IMR-90 (cell line): ENCODE measurements around the gene TXNDC11.

ENCODE experiments used
- BHLHE40 ChIP-seq: fragments of 150-350 bp; IDR thresholded peaks from 2 replicates; pipeline ENCODE4 v1.6.1; 2016; ENCODE audit warnings: mild to moderate bottlenecking, low read depth, low read length
- CEBPB ChIP-seq: IDR thresholded peaks from 2 replicates; pipeline ENCODE4 v1.6.1; 2012; ENCODE audit warnings: low read depth, low read length, improper control_type of control experiment
- CHD1 ChIP-seq: IDR thresholded peaks from 2 replicates; pipeline ENCODE4 v1.6.1; 2012; ENCODE audit warnings: low read depth, low read length, improper control_type of control experiment
- CTCF ChIP-seq: conservative IDR thresholded peaks from 2 replicates; pipeline ENCODE4 v1.5.1; 2012; ENCODE audit warnings: mild to moderate bottlenecking, low read depth, low read length, improper control_type of control experiment
- ELK1 ChIP-seq: fragments of 150-350 bp; IDR thresholded peaks from 2 replicates; pipeline ENCODE4 v1.6.1; 2016; ENCODE audit warnings: low read depth, mild to moderate bottlenecking, low read length, moderate library complexity, borderline replicate concordance
- FOS ChIP-seq: fragments of 150-350 bp; IDR thresholded peaks from 2 replicates; pipeline ENCODE4 v1.6.1; 2016; ENCODE audit warnings: low read depth, low read length
- MAZ ChIP-seq: IDR thresholded peaks from 2 replicates; pipeline ENCODE4 v1.6.1; 2012; ENCODE audit warnings: low read depth, mild to moderate bottlenecking, low read length, improper control_type of control experiment, moderate library complexity, borderline replicate concordance
- MXI1 ChIP-seq: IDR thresholded peaks from 2 replicates; pipeline ENCODE4 v1.6.1; 2012; ENCODE audit warnings: low read depth, mild to moderate bottlenecking, low read length, moderate library complexity, borderline replicate concordance
- POLR2A ChIP-seq: IDR thresholded peaks from 2 replicates; pipeline ENCODE4 v1.6.1; 2012; ENCODE audit warnings: mild to moderate bottlenecking, low read depth, low read length
- RAD21 ChIP-seq: IDR thresholded peaks from 2 replicates; pipeline ENCODE4 v1.6.1; 2012; ENCODE audit warnings: low read length, improper control_type of control experiment
- RCOR1 ChIP-seq: IDR thresholded peaks from 2 replicates; pipeline ENCODE4 v1.6.1; 2012; ENCODE audit warnings: mild to moderate bottlenecking, low read length, improper control_type of control experiment; ENCODE audit not compliant: insufficient replicate concordance
- SMC3 ChIP-seq: fragments of 150-350 bp; IDR thresholded peaks from 2 replicates; pipeline ENCODE4 v1.6.1; 2016; ENCODE audit warnings: low read depth, mild to moderate bottlenecking, antibody characterized with exemption, low read length, moderate library complexity
- USF2 ChIP-seq: fragments of 150-350 bp; IDR thresholded peaks from 2 replicates; pipeline ENCODE4 v1.6.1; 2017; ENCODE audit warnings: mild to moderate bottlenecking, antibody characterized with exemption, low read length, low read depth

GRCh38 chr16:11640987-11641817 is 101.5 kb downstream of the TXNDC11 start:
- TF ChIP-seq POLR2A = 0 out of 2 replicates have a peak, but pooled peaks have one; percentile 4
- TF ChIP-seq CTCF = peak; percentile 90
- no peak for TF ChIP-seq RCOR1
- TF ChIP-seq MXI1 = peak; percentile 35; the same call in 1 of the 2 replicates
- TF ChIP-seq MAZ = no peak
- TF ChIP-seq CEBPB = no peak
- TF ChIP-seq SMC3 = peak; percentile 72
- TF ChIP-seq FOS = no peak
- no peak for TF ChIP-seq CHD1
- peak; percentile 8; the same call in 1 of the 2 replicates for TF ChIP-seq BHLHE40
- no peak for TF ChIP-seq ELK1
- TF ChIP-seq USF2 = no peak
- peak; percentile 85 for TF ChIP-seq RAD21
